HEK293T (cell line): ENCODE measurements around the gene PAIP2.
A peak's percentile ranks its signal among the peaks of the same experiment; 100 is the strongest.

Experiments used
- CTCF ChIA-PET: fragments of 350-600 bp; formaldehyde crosslinking; extraction: SDS; loops from one replicate; lab custom pipeline; 2021; ENCODE audit warnings: antibody characterized with exemption, inconsistent platforms; lab: Yijun Ruan, JAX
- POLR2A ChIA-PET: fragments of 350-600 bp; formaldehyde crosslinking; extraction: SDS; loops from one replicate; lab custom pipeline; 2020; ENCODE audit warnings: antibody characterized with exemption, inconsistent platforms; lab: Yijun Ruan, JAX
- DNase-seq: peaks from one replicate; pipeline ENCODE4 v3.0.0; 2012; ENCODE audit warnings: mixed read lengths; ENCODE audit errors: extremely low spot score
- ARNT ChIP-seq: fragments of 450-650 bp; IDR thresholded peaks from 2 replicates; pipeline ENCODE4 v1.6.1; 2017; ENCODE audit warnings: mild to moderate bottlenecking
- BHLHE40 ChIP-seq: fragments of 450-650 bp; IDR thresholded peaks from 2 replicates; pipeline ENCODE4 v1.6.1; 2016; ENCODE audit warnings: mild to moderate bottlenecking, moderate library complexity, borderline replicate concordance
- CTBP1 ChIP-seq: fragments of 450-650 bp; IDR thresholded peaks from 2 replicates; pipeline ENCODE4 v1.6.1; 2016; ENCODE audit warnings: borderline replicate concordance
- ELF4 ChIP-seq: fragments of 450-650 bp; IDR thresholded peaks from 2 replicates; pipeline ENCODE4 v1.6.1; 2017; ENCODE audit warnings: antibody characterized with exemption
- FOXA1 ChIP-seq: fragments of 450-650 bp; IDR thresholded peaks from 2 replicates; pipeline ENCODE4 v1.6.1; 2016; ENCODE audit warnings: mild to moderate bottlenecking
- FOXK2 ChIP-seq: fragments of 450-650 bp; IDR thresholded peaks from 2 replicates; pipeline ENCODE4 v1.6.1; 2016; ENCODE audit warnings: mild to moderate bottlenecking
- FOXM1 ChIP-seq: fragments of 450-650 bp; IDR thresholded peaks from 2 replicates; pipeline ENCODE4 v1.6.1; 2017; ENCODE audit warnings: mild to moderate bottlenecking, borderline replicate concordance
- HDGF ChIP-seq: fragments of 450-650 bp; IDR thresholded peaks from 2 replicates; pipeline ENCODE4 v1.6.1; 2017; ENCODE audit warnings: antibody characterized with exemption, borderline replicate concordance
- L3MBTL2 ChIP-seq: fragments of 450-650 bp; conservative IDR thresholded peaks from 2 replicates; pipeline ENCODE4 v1.6.1; 2016; ENCODE audit warnings: mild to moderate bottlenecking
- LEF1 ChIP-seq: fragments of 450-650 bp; IDR thresholded peaks from 2 replicates; pipeline ENCODE4 v1.6.1; 2017; ENCODE audit warnings: mild to moderate bottlenecking, borderline replicate concordance
- NFRKB ChIP-seq: fragments of 450-650 bp; IDR thresholded peaks from 2 replicates; pipeline ENCODE4 v1.6.1; 2016; ENCODE audit warnings: mild to moderate bottlenecking, moderate library complexity
- SP1 ChIP-seq: fragments of 450-650 bp; IDR thresholded peaks from 2 replicates; pipeline ENCODE4 v1.6.1; 2017
- SUZ12 ChIP-seq: fragments of 450-650 bp; IDR thresholded peaks from 2 replicates; pipeline ENCODE4 v1.6.1; 2016; ENCODE audit warnings: mild to moderate bottlenecking
- TARDBP ChIP-seq: fragments of 450-650 bp; IDR thresholded peaks from 2 replicates; pipeline ENCODE4 v1.6.1; 2016
- ZNF384 ChIP-seq: fragments of 450-650 bp; IDR thresholded peaks from 2 replicates; pipeline ENCODE4 v1.6.1; 2016
- TF ChIP-seq, protein P1 (sequence below): fragments of 450-650 bp; IDR thresholded peaks from 2 replicates; pipeline ENCODE4 v1.6.1; 2016

The PAIP2 gene

DNA sequence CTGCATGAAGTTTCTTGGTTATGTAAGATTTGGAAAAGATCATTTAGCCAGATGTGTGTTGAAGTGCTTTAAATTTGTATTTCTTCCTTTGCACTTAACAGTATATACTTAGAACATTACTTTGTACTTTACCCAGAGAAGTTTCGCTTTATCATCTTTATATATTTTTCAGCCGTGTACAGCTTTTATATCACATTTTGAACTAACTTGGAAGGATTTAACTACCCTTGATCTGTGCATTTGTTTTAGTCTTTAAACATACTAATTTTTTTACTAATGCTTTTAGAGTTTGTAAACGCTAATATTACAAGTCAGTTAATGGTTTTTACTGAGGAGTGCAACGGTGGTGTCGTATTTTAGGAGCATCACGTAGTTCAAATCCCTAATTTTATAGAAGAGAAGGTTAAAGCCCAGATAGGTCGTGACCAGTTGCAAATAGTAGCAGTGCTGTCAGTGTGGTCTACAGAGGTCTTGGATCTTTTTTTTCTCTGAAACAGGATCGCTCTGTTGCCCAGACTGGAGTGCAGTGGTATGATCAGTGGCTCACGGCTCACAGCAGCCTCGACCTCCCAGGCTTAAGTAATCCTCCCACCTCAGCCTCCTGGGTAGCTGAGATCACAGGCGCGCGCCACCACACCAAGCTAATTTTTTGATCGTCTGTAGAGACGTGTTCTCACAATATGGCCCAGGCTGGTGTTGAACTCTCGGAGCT is 46.2 kb upstream of the PAIP2 start:
- POLR2A ChIA-PET: interaction anchor here (1.1 to 4.4 kb wide), 3 partner anchors 12 to 46 kb away, joined by 3 to 104 read pairs (median 9); partner anchors contain the start of gene PAIP2
- DNase-seq: no peak
- CTCF ChIA-PET: no interaction called here
- TF ChIP-seq BHLHE40: no peak
- TF ChIP-seq SUZ12: no peak
- no peak for TF ChIP-seq LEF1
- TF ChIP-seq ARNT: no peak

DNA sequence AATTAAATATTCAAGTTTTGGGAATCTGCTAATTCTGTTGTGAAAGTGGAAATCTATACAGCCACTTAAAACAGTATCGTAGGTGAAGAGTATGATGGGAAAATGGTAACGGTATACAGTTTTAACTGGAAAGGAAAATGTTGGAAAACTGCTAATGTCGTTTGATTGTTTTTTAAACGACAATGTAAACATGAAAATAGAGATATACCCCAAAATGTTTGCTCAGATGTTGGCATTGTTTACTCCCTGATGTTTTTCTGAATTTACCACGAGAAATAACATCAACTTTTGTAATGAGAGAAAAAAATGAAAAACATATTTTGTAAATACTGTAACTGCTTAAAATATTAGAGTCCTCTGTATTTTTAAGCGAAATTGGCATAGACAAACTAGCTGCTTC is 45.5 kb upstream of the PAIP2 start:
- CTCF ChIA-PET: no interaction called here
- POLR2A ChIA-PET: interaction anchor here (0.7 to 4.4 kb wide), 4 partner anchors 12 to 46 kb away, joined by 3 to 104 read pairs (median 6); partner anchors contain the start of gene PAIP2
- TF ChIP-seq, protein P1, sequence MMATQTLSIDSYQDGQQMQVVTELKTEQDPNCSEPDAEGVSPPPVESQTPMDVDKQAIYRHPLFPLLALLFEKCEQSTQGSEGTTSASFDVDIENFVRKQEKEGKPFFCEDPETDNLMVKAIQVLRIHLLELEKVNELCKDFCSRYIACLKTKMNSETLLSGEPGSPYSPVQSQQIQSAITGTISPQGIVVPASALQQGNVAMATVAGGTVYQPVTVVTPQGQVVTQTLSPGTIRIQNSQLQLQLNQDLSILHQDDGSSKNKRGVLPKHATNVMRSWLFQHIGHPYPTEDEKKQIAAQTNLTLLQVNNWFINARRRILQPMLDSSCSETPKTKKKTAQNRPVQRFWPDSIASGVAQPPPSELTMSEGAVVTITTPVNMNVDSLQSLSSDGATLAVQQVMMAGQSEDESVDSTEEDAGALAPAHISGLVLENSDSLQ: no peak
- TF ChIP-seq SP1 (no peak), FOXA1 (no peak), FOXM1 (no peak), ZNF384 (no peak)
- no peak for DNase-seq

DNA sequence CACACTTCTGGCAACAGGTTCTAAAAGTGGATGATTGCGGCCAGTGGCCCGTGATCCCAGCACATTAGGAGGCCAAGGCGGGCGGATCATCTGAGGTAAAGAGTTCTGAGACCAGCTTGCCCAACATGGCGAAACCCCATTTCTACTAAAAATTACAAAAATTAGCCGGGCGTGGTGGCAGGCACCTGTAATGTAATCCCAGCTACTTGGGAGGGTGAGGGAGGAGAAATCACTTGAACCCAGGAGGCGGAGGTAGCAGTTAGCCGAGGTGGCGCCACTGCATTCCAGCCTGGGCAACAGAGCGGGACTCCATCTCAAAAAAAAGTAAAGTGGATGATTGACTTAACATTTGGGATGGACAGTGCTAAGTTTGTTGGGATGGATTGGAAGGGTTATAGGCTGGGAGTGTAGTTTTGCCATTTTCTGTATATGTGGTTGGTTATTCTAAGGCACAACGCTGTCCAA is 44.8 kb upstream of the PAIP2 start:
- ChIA-PET CTCF (no interaction called here), POLR2A (interaction anchor here (0.7 to 4.4 kb wide), 3 partner anchors 11 to 45 kb away, joined by 3 to 104 read pairs (median 4); no protein-coding TSS in a partner anchor)
- TF ChIP-seq NFRKB (no peak), FOXM1 (no peak), HDGF (no peak), ARNT (no peak)
- DNase-seq: no peak

DNA sequence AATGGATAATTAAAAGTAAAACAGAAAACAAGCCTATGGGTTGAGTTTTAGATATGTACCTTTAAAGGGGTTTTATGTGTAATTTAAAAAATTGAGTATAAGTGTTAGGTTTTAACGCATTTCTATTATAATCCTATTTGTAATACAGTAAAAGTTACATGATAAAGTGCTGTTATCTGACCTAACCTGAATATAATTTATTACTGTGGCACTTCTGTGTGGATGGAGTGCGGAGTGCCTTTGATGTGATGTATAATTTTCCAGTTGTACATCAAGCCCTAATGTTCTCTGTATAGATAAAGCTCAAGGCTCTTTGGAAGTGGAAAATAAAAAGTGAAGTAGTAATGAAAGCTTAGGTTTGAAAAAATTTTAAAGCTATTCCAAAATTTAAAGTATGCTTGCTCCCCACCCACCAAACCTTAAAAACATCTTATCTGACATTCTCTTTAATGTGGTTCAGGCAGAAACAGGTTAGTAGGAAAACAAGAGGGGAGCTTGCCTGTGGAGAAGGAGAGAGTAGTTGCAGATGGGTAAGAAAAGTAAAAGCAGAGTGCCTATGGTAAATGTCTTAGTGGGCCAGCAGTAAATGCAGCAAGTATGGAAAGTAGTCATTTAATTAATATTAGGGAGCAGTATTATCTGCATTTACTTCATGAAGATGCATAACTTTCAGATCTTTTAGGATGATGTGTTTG is 44.1 kb upstream of the PAIP2 start:
- DNase-seq: no peak
- TF ChIP-seq FOXA1 (no peak), LEF1 (0 out of 2 replicates have a peak, but pooled peaks have one; percentile 19), HDGF (no peak)
- TF ChIP-seq, protein P1: peak; percentile 71
- ChIA-PET POLR2A (interaction anchor here (1.0 to 4.4 kb wide), 4 partner anchors 10 to 45 kb away, joined by 3 to 104 read pairs (median 5); no protein-coding TSS in a partner anchor), CTCF (no interaction called here)

DNA sequence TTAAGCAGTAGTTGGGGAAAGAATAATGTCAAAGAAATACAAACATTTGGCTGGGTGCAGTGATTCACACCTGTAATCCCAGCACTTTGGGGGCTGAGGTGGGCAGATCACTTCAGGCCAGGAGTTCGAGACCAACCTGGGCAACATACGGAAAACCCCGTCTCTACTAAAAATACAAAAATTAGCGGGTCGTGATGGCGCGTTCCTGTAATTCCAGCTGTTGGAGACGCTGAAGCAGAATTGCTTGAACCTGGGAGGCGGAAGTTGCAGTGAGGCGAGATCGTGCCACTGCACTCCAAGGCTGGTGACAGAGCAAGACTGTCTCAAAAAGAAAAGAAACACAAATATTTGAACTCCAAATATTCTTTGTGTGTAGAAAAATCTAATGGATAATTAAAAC is 43.4 kb upstream of the PAIP2 start:
- TF ChIP-seq FOXA1 (no peak), HDGF (no peak), L3MBTL2 (no peak), SP1 (no peak), ELF4 (no peak), NFRKB (no peak), CTBP1 (no peak), BHLHE40 (no peak), ARNT (no peak), TARDBP (no peak), LEF1 (no peak), FOXM1 (no peak), FOXK2 (no peak)
- TF ChIP-seq, protein P1: no peak
- CTCF ChIA-PET: no interaction called here
- DNase-seq: no peak
- POLR2A ChIA-PET: interaction anchor here (1.0 to 1.2 kb wide), 2 partner anchors 9 to 44 kb away, joined by 3 to 6 read pairs; no protein-coding TSS in a partner anchor

DNA sequence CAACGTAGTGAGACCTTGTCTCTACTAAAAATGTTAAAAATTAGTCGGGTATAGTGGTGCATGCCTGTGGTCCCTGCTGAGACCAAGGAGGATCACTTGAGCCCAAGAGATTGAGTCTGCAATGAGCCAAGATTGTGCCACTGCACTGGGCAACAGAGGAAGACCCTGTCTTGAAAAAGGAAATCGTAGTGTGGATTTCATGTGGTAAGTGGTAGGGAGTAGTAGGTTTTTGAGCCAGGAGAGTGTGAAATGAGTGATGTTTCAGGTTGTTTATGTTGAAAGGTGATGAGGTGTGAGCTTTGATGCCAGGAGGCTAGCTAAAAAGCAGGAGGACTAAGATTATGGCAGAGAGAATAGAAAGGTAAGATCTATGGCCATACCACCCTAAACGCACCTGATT is 42.2 kb upstream of the PAIP2 start:
- TF ChIP-seq, protein P1: no peak
- no peak for TF ChIP-seq ZNF384
- TF ChIP-seq ELF4: no peak
- TF ChIP-seq SUZ12: no peak
- no peak for TF ChIP-seq ARNT
- TF ChIP-seq BHLHE40: no peak
- no peak for TF ChIP-seq L3MBTL2
- TF ChIP-seq CTBP1: no peak
- TF ChIP-seq HDGF: no peak
- TF ChIP-seq FOXM1: no peak
- TF ChIP-seq NFRKB: no peak
- no peak for TF ChIP-seq SP1
- TF ChIP-seq FOXA1: no peak
- TF ChIP-seq FOXK2: no peak
- no peak for TF ChIP-seq TARDBP
- ChIA-PET POLR2A (interaction anchor here (0.8 kb wide), 1 partner anchor 42 kb away, joined by 5 read pairs; the partner anchor contains the start of gene PAIP2), CTCF (interaction anchor here (0.6 to 1.6 kb wide), 2 partner anchors 24 to 474 kb away, joined by 3 to 4 read pairs; no protein-coding TSS in a partner anchor)
- no peak for DNase-seq
